ENCODE measurements around the gene INMT. TPM values are rescaled to one million over a fixed set of nuclear protein-coding genes. Genes with fewer than 3 reads are reported as not detected.

Gene INMT
- total and polyA plus RNA-seq, 2 of the 13 experiments (the other 11 are each of a cell fraction or from before 2014, with no cell fraction given), result not detected

- H2AFZ ChIP-seq (ENCODE audit: low read length), result no peak overlapping the region
- WGBS (ENCODE audit: low lambda C conversion rate), result 26% methylated on average over 9 of the region's 9 CpGs
- no peak overlapping the region for H3K4me2 ChIP-seq (ENCODE audit: low read depth, low read length)
- no peaks in the 10 kb centered on the region for H3K9me3 ChIP-seq (ENCODE audit: low read length)
- TF ChIP-seq LBX2 (CRISPR knock-in tag; IDR thresholded peaks at IDR 0.05; ENCODE audit: borderline replicate concordance), result no peak
- H3K27ac ChIP-seq (ENCODE audit: extremely low read length, insufficient read depth, low read length), result no peak overlapping the region
- H3K4me1 ChIP-seq (ENCODE audit: insufficient read depth, low read length), result no peaks in the 10 kb centered on the region
- DNase-seq (ENCODE audit: low spot score), result no peak
- no peaks in the 10 kb centered on the region for H3K36me3 ChIP-seq (replicated peaks in 1 of 2; ENCODE audit: control insufficient read depth in 1 of 2, insufficient read depth in 2 of 2, low read length in 2 of 2)
- H3K4me3 ChIP-seq (replicated peaks in 1 of 3; ENCODE audit: insufficient read depth in 1 of 3, low read depth in 2 of 3, low read length in 3 of 3), result no peak overlapping the region
- peaks cover 0 to 5% of the 10 kb centered on the region in 2 experiments; a peak in 1 of 5 replicates for H3K27me3 ChIP-seq (ENCODE audit: control insufficient read depth in 1 of 2, insufficient read depth in 2 of 2, low read length in 2 of 2)
- in situ Hi-C loops (cut with HindIII; ENCODE audit: extremely low pct_ligation_motif_present, low pct_unique_long_range_greater_than_20kb) (no loop called here), intact Hi-C loops (cut with micrococcal nuclease; ENCODE audit: unreplicated experiment) (no loop called here)
- FAIRE-seq, result no peak
- no peak overlapping the region for H3K9ac ChIP-seq (ENCODE audit: insufficient read depth, low read depth, low read length)
- BruUV-seq (replicated peaks), result no TSS peak
- POLR2A ChIA-PET, result no interaction called here
- CTCF ChIA-PET (ENCODE audit: low intra/inter-chr PET ratio, low total read pairs), result no interaction called here
- no peak for ATAC-seq
- H4K20me1 ChIP-seq (ENCODE audit: insufficient read depth, low read length), result no peaks in the 10 kb centered on the region
- H3K79me2 ChIP-seq (ENCODE audit: insufficient read depth, low read length), result no peaks in the 10 kb centered on the region
These were observed 53.3 kb downstream of the INMT start for GRCh38 chr7:30805081-30805691.

DNA sequence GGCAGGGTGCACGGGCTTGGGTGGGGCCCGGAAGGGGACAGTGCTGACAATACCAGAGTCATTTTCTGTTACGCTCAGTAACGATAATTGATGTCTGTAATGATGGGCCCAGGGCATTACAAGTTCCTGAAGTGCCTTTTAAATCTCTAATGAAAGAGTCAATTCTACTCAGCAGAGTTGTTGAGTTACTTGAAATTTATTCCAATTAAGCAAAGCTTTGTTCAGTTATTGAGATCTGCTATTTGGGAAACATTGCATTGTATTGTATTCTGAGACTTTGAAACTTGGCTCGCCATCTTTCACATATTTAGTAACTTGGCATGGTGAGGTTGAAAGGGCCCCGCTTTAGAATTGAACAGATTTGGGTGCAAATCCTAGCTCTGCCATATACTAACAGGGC, 54.0 kb downstream of the INMT start:
- Histone ChIP-seq H3K4me1 (ENCODE audit: insufficient read depth, low read length) (no peaks in the 10 kb centered on the region), H3K9me3 (ENCODE audit: low read length) (no peaks in the 10 kb centered on the region), H3K9ac (ENCODE audit: insufficient read depth, low read depth, low read length) (no peak overlapping the region), H4K20me1 (ENCODE audit: insufficient read depth, low read length) (no peaks in the 10 kb centered on the region), H2AFZ (ENCODE audit: low read length) (no peak overlapping the region), H3K36me3 (replicated peaks in 1 of 2; ENCODE audit: control insufficient read depth in 1 of 2, insufficient read depth in 2 of 2, low read length in 2 of 2) (no peaks in the 10 kb centered on the region), H3K27ac (ENCODE audit: extremely low read length, insufficient read depth, low read length) (no peak overlapping the region), H3K79me2 (ENCODE audit: insufficient read depth, low read length) (no peaks in the 10 kb centered on the region), H3K27me3 (ENCODE audit: control insufficient read depth in 1 of 2, insufficient read depth in 2 of 2, low read length in 2 of 2) (peaks cover 0 to 5% of the 10 kb centered on the region in 2 experiments; a peak in 1 of 5 replicates), H3K4me3 (replicated peaks in 1 of 3; ENCODE audit: insufficient read depth in 1 of 3, low read depth in 2 of 3, low read length in 3 of 3) (no peak overlapping the region), H3K4me2 (ENCODE audit: low read depth, low read length) (no peak overlapping the region)
- intact Hi-C loops (cut with micrococcal nuclease; ENCODE audit: unreplicated experiment) (no loop called here), in situ Hi-C loops (cut with HindIII; ENCODE audit: extremely low pct_ligation_motif_present, low pct_unique_long_range_greater_than_20kb) (no loop called here)
- no peak for FAIRE-seq
- no TSS peak for BruUV-seq (replicated peaks)
- ATAC-seq, result no peak
- TF ChIP-seq ZNF256 (CRISPR knock-in tag; conservative IDR thresholded peaks at IDR 0.05), result no peak
- TF ChIP-seq PAX8 (CRISPR knock-in tag; IDR thresholded peaks at IDR 0.05; ENCODE audit: borderline replicate concordance), result no peak
- TF ChIP-seq ZBTB8A (CRISPR knock-in tag; IDR thresholded peaks at IDR 0.05; ENCODE audit: borderline replicate concordance, low read depth), result no peak
- POLR2A ChIA-PET, result no interaction called here
- no peak for DNase-seq (ENCODE audit: low spot score)
- 24% methylated on average over 6 of the region's 6 CpGs for WGBS (ENCODE audit: low lambda C conversion rate)
- CTCF ChIA-PET (ENCODE audit: low intra/inter-chr PET ratio, low total read pairs), result no interaction called here

Other genes starting within 250 kb of the INMT start
- 78.3 and 100 TPM in 2 replicates for gene GGCT, start 247.3 kb upstream of the INMT start, total RNA-seq (2016; rRNA removed; fragmentation: Illumina TruSeq; extraction: Trizol)
- gene GGCT, start 247.3 kb upstream of the INMT start, polyA plus RNA-seq (2011; rRNA removed), result 14.0 and 19.5 TPM in 2 replicates
- gene GARS1, start 157.3 kb upstream of the INMT start, total RNA-seq (2016; rRNA removed; fragmentation: Illumina TruSeq; extraction: Trizol), result 140 and 180 TPM in 2 replicates
- gene GARS1, start 157.3 kb upstream of the INMT start, polyA plus RNA-seq (2011; rRNA removed), result 406 and 460 TPM in 2 replicates
- not detected in 2 replicates for gene CRHR2, start 69.7 kb upstream of the INMT start, total RNA-seq (2016; rRNA removed; fragmentation: Illumina TruSeq; extraction: Trizol)
- not detected in 2 replicates for gene CRHR2, start 69.7 kb upstream of the INMT start, polyA plus RNA-seq (2011; rRNA removed)
- not detected in 2 replicates for gene MINDY4, start 19.3 kb downstream of the INMT start, total RNA-seq (2016; rRNA removed; fragmentation: Illumina TruSeq; extraction: Trizol)
- gene MINDY4, start 19.3 kb downstream of the INMT start, polyA plus RNA-seq (2011; rRNA removed), result not detected in 2 replicates
- gene AQP1, start 159.7 kb downstream of the INMT start, total RNA-seq (2016; rRNA removed; fragmentation: Illumina TruSeq; extraction: Trizol), result not detected in 2 replicates
- gene AQP1, start 159.7 kb downstream of the INMT start, polyA plus RNA-seq (2011; rRNA removed), result not detected in 2 replicates
- not detected in 2 replicates for gene GHRHR, start 211.8 kb downstream of the INMT start, total RNA-seq (2016; rRNA removed; fragmentation: Illumina TruSeq; extraction: Trizol)
- not detected in 2 replicates for gene GHRHR, start 211.8 kb downstream of the INMT start, polyA plus RNA-seq (2011; rRNA removed)